HepG2 (cell line): ENCODE data around the gene TMEM198. TPM values are rescaled to one million over a fixed set of nuclear protein-coding genes. Genes with fewer than 3 reads are reported as not detected.
A peak's percentile ranks its signal among the peaks of the same experiment; 100 is the strongest.

Experiments used
- FOXM1 ChIP-seq: sonication (generic); formaldehyde crosslinking; IDR thresholded peaks from 2 replicates; pipeline ENCODE4 v1.5.0; 2020; ENCODE audit warnings: missing genetic modification reagents
- HNRNPLL ChIP-seq: fragments of 200-400 bp; formaldehyde crosslinking; IDR thresholded peaks from 2 replicates; pipeline ENCODE4 v1.6.1; 2017; ENCODE audit warnings: mild to moderate bottlenecking, low read depth, low read length; ENCODE audit not compliant: poor library complexity, severe bottlenecking
- HOXA3 ChIP-seq: sonication (generic); formaldehyde crosslinking; IDR thresholded peaks from 2 replicates; pipeline ENCODE4 v1.5.0; 2020; ENCODE audit warnings: missing genetic modification reagents
- KLF16 ChIP-seq, 2 experiments: sonication (generic) in 1 of 2; formaldehyde crosslinking in 1 of 2; IDR thresholded peaks; 2 replicates each; pipeline versions ENCODE4 v1.6.1 to v1.8.0; 2016 to 2023; ENCODE audit warnings: missing genetic modification reagents in 2 of 2, missing compliant biosample characterization in 1 of 2
- NPAS2 ChIP-seq: sonication (generic); formaldehyde crosslinking; IDR thresholded peaks from 2 replicates; pipeline ENCODE4 v1.8.0; 2022; ENCODE audit warnings: mild to moderate bottlenecking, missing genetic modification reagents, borderline replicate concordance
- PATZ1 ChIP-seq: sonication (generic); formaldehyde crosslinking; IDR thresholded peaks from 2 replicates; pipeline ENCODE4 v1.4.0; 2020; ENCODE audit warnings: missing genetic modification reagents
- REL ChIP-seq: sonication (generic); formaldehyde crosslinking; conservative IDR thresholded peaks from 2 replicates; pipeline ENCODE4 v1.8.0; 2022; ENCODE audit warnings: mild to moderate bottlenecking, missing genetic modification reagents, moderate library complexity
- SALL1 ChIP-seq: sonication (generic); formaldehyde crosslinking; IDR thresholded peaks from 2 replicates; pipeline ENCODE4 v1.8.0; 2022; ENCODE audit warnings: mild to moderate bottlenecking, missing genetic modification reagents
- SP5 ChIP-seq: IDR thresholded peaks from 2 replicates; pipeline ENCODE4 v1.6.1; 2016; ENCODE audit warnings: low read depth, borderline replicate concordance
- TEAD2 ChIP-seq: sonication (generic); formaldehyde crosslinking; IDR thresholded peaks from 2 replicates; pipeline ENCODE4 v1.9.0; 2021; ENCODE audit warnings: missing genetic modification reagents
- XRCC5 ChIP-seq: fragments of 200-400 bp; formaldehyde crosslinking; optimal IDR thresholded peaks from 2 replicates; pipeline ENCODE3; 2017; ENCODE audit warnings: mild to moderate bottlenecking, low read length
- ZBTB44 ChIP-seq: sonication (generic); formaldehyde crosslinking; IDR thresholded peaks from 2 replicates; pipeline ENCODE4 v1.4.0; 2020; ENCODE audit warnings: missing genetic modification reagents
- ZKSCAN1 ChIP-seq: fragments of 150-350 bp; IDR thresholded peaks from 2 replicates; pipeline ENCODE4 v1.6.1; 2014; ENCODE audit warnings: low read length
- ZNF546 ChIP-seq: sonication (generic); formaldehyde crosslinking; conservative IDR thresholded peaks from 2 replicates; pipeline ENCODE4 v1.8.1; 2023; ENCODE audit warnings: mild to moderate bottlenecking, missing genetic modification reagents
- ZNF556 ChIP-seq: sonication (generic); formaldehyde crosslinking; IDR thresholded peaks from 2 replicates; pipeline ENCODE4 v1.4.0; 2020; ENCODE audit warnings: mild to moderate bottlenecking, missing genetic modification reagents, borderline replicate concordance
- ZSCAN30 ChIP-seq: sonication (generic); formaldehyde crosslinking; IDR thresholded peaks from 2 replicates; pipeline ENCODE4 v1.5.0; 2020; ENCODE audit warnings: mild to moderate bottlenecking, missing genetic modification reagents
- polyA plus RNA-seq, 8 experiments: library from polyadenylated mRNA; depleted of rRNA in 3 of 8; stranded (reverse) in 7 of 8; unstranded in 1 of 8; fragments of >200 nt; fragmentation: Illumina TruSeq in 4 of 8; extraction: Trizol in 4 of 8; gene quantifications; 2 replicates each; pipeline versions ENCODE4 v1.2.1 to v1.2.3, GENCODE V29; 2011 to 2016; ENCODE audit warnings: low read depth in 4 of 8, missing spikeins in 1 of 8, mixed read lengths in 1 of 8; ENCODE audit not compliant: insufficient read depth in 1 of 8
- total RNA-seq, 5 experiments: library from RNA; depleted of rRNA; stranded (reverse); fragments of >200 nt; fragmentation: Illumina TruSeq; extraction: Trizol; gene quantifications; 2 replicates each; pipeline ENCODE4 v1.2.3, GENCODE V29; 2016; ENCODE audit warnings: low read depth in 1 of 5
- TF ChIP-seq, protein P1 (sequence below): sonication (generic); formaldehyde crosslinking; IDR thresholded peaks from 2 replicates; pipeline ENCODE4 v1.5.0; 2020; ENCODE audit warnings: mild to moderate bottlenecking, missing genetic modification reagents, borderline replicate concordance
- TF ChIP-seq, protein P2 (sequence below): sonication (generic); formaldehyde crosslinking; conservative IDR thresholded peaks from 2 replicates; pipeline ENCODE4 v1.4.0; 2020; ENCODE audit warnings: mild to moderate bottlenecking, missing genetic modification reagents, moderate library complexity

TMEM198 gene
- total and polyA plus RNA-seq, 2 of the 13 experiments (the other 11 are each of a cell fraction or from before 2014, with no cell fraction given): 17.3 to 23.5 TPM

DNA sequence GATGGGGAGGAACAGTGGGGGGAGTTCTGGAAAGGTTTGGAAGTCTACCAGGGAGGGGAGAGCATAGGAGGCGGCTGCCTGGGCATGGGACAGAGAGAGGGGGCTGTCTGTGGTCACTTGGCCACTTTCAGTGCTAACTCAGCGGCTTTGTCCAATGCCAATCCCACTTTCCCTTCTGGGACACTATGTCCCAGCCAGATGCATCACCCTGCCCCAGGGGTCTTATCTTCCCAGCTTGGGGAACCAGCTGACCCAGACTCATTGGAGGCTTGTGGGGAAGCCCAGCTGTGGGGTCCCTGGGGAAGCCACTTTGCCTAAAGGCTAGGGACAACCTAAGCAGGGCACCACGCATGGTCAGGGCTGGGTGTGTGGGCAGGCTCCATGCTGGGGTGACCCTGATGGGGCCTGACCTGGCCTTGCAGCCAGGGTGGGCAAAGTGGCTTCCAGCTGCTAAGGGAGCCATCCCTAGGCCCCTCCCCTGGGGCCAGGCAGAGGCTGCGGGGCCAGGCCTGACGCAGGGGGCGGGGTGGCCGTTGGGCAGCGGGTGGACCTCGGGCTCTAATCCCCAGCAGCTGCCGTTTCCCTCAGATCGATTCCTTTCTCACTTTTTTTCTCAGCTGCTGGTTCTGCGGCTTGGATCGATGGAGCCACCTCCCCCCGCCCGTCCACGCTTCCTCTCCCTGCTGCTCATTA lies 31.2 kb upstream of the TMEM198 start (continued):
- TF ChIP-seq, protein P1, sequence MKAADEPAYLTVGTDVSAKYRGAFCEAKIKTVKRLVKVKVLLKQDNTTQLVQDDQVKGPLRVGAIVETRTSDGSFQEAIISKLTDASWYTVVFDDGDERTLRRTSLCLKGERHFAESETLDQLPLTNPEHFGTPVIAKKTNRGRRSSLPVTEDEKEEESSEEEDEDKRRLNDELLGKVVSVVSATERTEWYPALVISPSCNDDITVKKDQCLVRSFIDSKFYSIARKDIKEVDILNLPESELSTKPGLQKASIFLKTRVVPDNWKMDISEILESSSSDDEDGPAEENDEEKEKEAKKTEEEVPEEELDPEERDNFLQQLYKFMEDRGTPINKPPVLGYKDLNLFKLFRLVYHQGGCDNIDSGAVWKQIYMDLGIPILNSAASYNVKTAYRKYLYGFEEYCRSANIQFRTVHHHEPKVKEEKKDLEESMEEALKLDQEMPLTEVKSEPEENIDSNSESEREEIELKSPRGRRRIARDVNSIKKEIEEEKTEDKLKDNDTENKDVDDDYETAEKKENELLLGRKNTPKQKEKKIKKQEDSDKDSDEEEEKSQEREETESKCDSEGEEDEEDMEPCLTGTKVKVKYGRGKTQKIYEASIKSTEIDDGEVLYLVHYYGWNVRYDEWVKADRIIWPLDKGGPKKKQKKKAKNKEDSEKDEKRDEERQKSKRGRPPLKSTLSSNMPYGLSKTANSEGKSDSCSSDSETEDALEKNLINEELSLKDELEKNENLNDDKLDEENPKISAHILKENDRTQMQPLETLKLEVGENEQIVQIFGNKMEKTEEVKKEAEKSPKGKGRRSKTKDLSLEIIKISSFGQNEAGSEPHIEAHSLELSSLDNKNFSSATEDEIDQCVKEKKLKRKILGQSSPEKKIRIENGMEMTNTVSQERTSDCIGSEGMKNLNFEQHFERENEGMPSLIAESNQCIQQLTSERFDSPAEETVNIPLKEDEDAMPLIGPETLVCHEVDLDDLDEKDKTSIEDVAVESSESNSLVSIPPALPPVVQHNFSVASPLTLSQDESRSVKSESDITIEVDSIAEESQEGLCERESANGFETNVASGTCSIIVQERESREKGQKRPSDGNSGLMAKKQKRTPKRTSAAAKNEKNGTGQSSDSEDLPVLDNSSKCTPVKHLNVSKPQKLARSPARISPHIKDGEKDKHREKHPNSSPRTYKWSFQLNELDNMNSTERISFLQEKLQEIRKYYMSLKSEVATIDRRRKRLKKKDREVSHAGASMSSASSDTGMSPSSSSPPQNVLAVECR (CRISPR knock-in tag): peak; percentile 52; the same call in 1 of the 2 replicates
- TF ChIP-seq ZKSCAN1 (no peak), NPAS2 (CRISPR knock-in tag) (no peak), ZSCAN30 (no peak), PATZ1 (CRISPR knock-in tag) (peak; percentile 39; the same call in 1 of the 2 replicates), SP5 (CRISPR knock-in tag) (no peak), KLF16 (CRISPR knock-in tag; IDR thresholded peaks at IDR 0.05) (peak in 1 of 2 experiments; percentile 35; a peak in 1 of 4 replicates), SALL1 (CRISPR knock-in tag) (peak; percentile 81), ZNF556 (CRISPR knock-in tag) (peak; percentile 81; the same call in 1 of the 2 replicates), HOXA3 (peak; percentile 38; the same call in 1 of the 2 replicates), XRCC5 (no peak), FOXM1 (CRISPR knock-in tag) (no peak), ZBTB44 (CRISPR knock-in tag) (no peak), REL (CRISPR knock-in tag) (no peak), ZNF546 (CRISPR knock-in tag) (no peak), HNRNPLL (no peak), TEAD2 (no peak)
- TF ChIP-seq, protein P2, sequence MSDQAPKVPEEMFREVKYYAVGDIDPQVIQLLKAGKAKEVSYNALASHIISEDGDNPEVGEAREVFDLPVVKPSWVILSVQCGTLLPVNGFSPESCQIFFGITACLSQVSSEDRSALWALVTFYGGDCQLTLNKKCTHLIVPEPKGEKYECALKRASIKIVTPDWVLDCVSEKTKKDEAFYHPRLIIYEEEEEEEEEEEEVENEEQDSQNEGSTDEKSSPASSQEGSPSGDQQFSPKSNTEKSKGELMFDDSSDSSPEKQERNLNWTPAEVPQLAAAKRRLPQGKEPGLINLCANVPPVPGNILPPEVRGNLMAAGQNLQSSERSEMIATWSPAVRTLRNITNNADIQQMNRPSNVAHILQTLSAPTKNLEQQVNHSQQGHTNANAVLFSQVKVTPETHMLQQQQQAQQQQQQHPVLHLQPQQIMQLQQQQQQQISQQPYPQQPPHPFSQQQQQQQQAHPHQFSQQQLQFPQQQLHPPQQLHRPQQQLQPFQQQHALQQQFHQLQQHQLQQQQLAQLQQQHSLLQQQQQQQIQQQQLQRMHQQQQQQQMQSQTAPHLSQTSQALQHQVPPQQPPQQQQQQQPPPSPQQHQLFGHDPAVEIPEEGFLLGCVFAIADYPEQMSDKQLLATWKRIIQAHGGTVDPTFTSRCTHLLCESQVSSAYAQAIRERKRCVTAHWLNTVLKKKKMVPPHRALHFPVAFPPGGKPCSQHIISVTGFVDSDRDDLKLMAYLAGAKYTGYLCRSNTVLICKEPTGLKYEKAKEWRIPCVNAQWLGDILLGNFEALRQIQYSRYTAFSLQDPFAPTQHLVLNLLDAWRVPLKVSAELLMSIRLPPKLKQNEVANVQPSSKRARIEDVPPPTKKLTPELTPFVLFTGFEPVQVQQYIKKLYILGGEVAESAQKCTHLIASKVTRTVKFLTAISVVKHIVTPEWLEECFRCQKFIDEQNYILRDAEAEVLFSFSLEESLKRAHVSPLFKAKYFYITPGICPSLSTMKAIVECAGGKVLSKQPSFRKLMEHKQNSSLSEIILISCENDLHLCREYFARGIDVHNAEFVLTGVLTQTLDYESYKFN (CRISPR knock-in tag): peak; percentile 77
